Mononuclear cell (primary cell): ENCODE measurements around the gene CTNNA3. TPM values are rescaled to one million over a fixed set of nuclear protein-coding genes. Genes with fewer than 3 reads are reported as not detected.

ENCODE experiments used
- H3K27me3 ChIP-seq: 2 replicates; pipeline ENCODE4 v1.6.0; 2011; ENCODE audit warnings: low read length, control low read depth; ENCODE audit not compliant: insufficient read depth
- H3K4me1 ChIP-seq: 2 replicates; pipeline ENCODE4 v1.5.1; 2011; ENCODE audit warnings: mild to moderate bottlenecking, low read length, control low read depth; ENCODE audit not compliant: insufficient read depth
- H3K4me3 ChIP-seq: 2 replicates; pipeline ENCODE4 v1.5.1; 2011; ENCODE audit warnings: mild to moderate bottlenecking, low read length, moderate library complexity
- H3K9me3 ChIP-seq: 2 replicates; pipeline ENCODE4 v1.5.1; 2011; ENCODE audit warnings: low read depth, mild to moderate bottlenecking, control low read depth, low read length
- total RNA-seq: library from RNA; depleted of rRNA; stranded (reverse); fragments of >200 nt; gene quantifications from one replicate; pipeline ENCODE4 v1.2.3, GENCODE V29; 2012

Gene CTNNA3
- total RNA-seq, 1 donor, result 0.42 TPM

- H3K27me3 ChIP-seq, result no peaks in the 10 kb centered on the region
- H3K4me1 ChIP-seq, result no peaks in the 10 kb centered on the region
- H3K9me3 ChIP-seq, result no peaks in the 10 kb centered on the region
- H3K4me3 ChIP-seq, result no peak overlapping the region
These were observed 1597.2 kb downstream of the CTNNA3 start for GRCh38 chr10:66098595-66099480.

- Histone ChIP-seq H3K4me1 (no peaks in the 10 kb centered on the region), H3K27me3 (no peaks in the 10 kb centered on the region), H3K9me3 (peaks cover 5% of the 10 kb centered on the region), H3K4me3 (no peak overlapping the region)
These were observed 1600.4 kb downstream of the CTNNA3 start for GRCh38 chr10:66095610-66096009.

GRCh38 chr10:66085906-66086305 lies 1610.1 kb downstream of the CTNNA3 start:
- Histone ChIP-seq H3K4me1 (no peaks in the 10 kb centered on the region), H3K9me3 (no peaks in the 10 kb centered on the region), H3K27me3 (no peaks in the 10 kb centered on the region), H3K4me3 (no peak overlapping the region)

GRCh38 chr10:66071907-66072306 lies 1624.1 kb downstream of the CTNNA3 start:
- no peaks in the 10 kb centered on the region for H3K4me1 ChIP-seq

GRCh38 chr10:66058594-66058993 lies 1637.4 kb downstream of the CTNNA3 start:
- no peaks in the 10 kb centered on the region for H3K4me1 ChIP-seq
- no peaks in the 10 kb centered on the region for H3K27me3 ChIP-seq
- H3K9me3 ChIP-seq, result no peaks in the 10 kb centered on the region
- H3K4me3 ChIP-seq, result no peak overlapping the region

More at GRCh38 chr10:66071907-66072306, 1624.1 kb downstream of the CTNNA3 start:
- no peak overlapping the region for H3K4me3 ChIP-seq
- H3K27me3 ChIP-seq, result no peaks in the 10 kb centered on the region
- no peaks in the 10 kb centered on the region for H3K9me3 ChIP-seq

- no peaks in the 10 kb centered on the region for H3K9me3 ChIP-seq
- no peak overlapping the region for H3K4me3 ChIP-seq
- H3K4me1 ChIP-seq, result no peaks in the 10 kb centered on the region
- no peaks in the 10 kb centered on the region for H3K27me3 ChIP-seq
These were observed 1646.7 kb downstream of the CTNNA3 start for GRCh38 chr10:66049335-66049734.

- Histone ChIP-seq H3K4me1 (no peaks in the 10 kb centered on the region), H3K27me3 (no peaks in the 10 kb centered on the region), H3K4me3 (no peak overlapping the region), H3K9me3 (no peaks in the 10 kb centered on the region)
These were observed 1650.1 kb downstream of the CTNNA3 start for GRCh38 chr10:66045859-66046258.

- H3K4me3 ChIP-seq, result no peak overlapping the region
- no peaks in the 10 kb centered on the region for H3K4me1 ChIP-seq
These were observed 1654.2 kb downstream of the CTNNA3 start for GRCh38 chr10:66041771-66042170.

GRCh38 chr10:66038623-66039022 lies 1657.4 kb downstream of the CTNNA3 start:
- Histone ChIP-seq H3K4me1 (no peaks in the 10 kb centered on the region), H3K4me3 (no peak overlapping the region), H3K27me3 (no peaks in the 10 kb centered on the region), H3K9me3 (no peaks in the 10 kb centered on the region)

More at GRCh38 chr10:66041771-66042170, 1654.2 kb downstream of the CTNNA3 start:
- Histone ChIP-seq H3K27me3 (no peaks in the 10 kb centered on the region), H3K9me3 (no peaks in the 10 kb centered on the region)

GRCh38 chr10:66026321-66026720 lies 1669.7 kb downstream of the CTNNA3 start:
- Histone ChIP-seq H3K9me3 (no peaks in the 10 kb centered on the region), H3K27me3 (no peaks in the 10 kb centered on the region), H3K4me3 (no peak overlapping the region), H3K4me1 (no peaks in the 10 kb centered on the region)

GRCh38 chr10:66025186-66025585 lies 1670.8 kb downstream of the CTNNA3 start:
- no peaks in the 10 kb centered on the region for H3K4me1 ChIP-seq
- no peaks in the 10 kb centered on the region for H3K9me3 ChIP-seq
- H3K4me3 ChIP-seq, result no peak overlapping the region
- H3K27me3 ChIP-seq, result no peaks in the 10 kb centered on the region

GRCh38 chr10:66021423-66021822 lies 1674.6 kb downstream of the CTNNA3 start:
- H3K27me3 ChIP-seq, result no peaks in the 10 kb centered on the region
- no peaks in the 10 kb centered on the region for H3K9me3 ChIP-seq
- H3K4me1 ChIP-seq, result no peaks in the 10 kb centered on the region
- no peak overlapping the region for H3K4me3 ChIP-seq

GRCh38 chr10:66008221-66008620 lies 1687.8 kb downstream of the CTNNA3 start:
- Histone ChIP-seq H3K27me3 (no peaks in the 10 kb centered on the region), H3K4me3 (no peak overlapping the region), H3K9me3 (no peaks in the 10 kb centered on the region), H3K4me1 (no peaks in the 10 kb centered on the region)

- Histone ChIP-seq H3K27me3 (no peaks in the 10 kb centered on the region), H3K9me3 (no peaks in the 10 kb centered on the region), H3K4me1 (no peaks in the 10 kb centered on the region), H3K4me3 (no peak overlapping the region)
These were observed 1689.6 kb downstream of the CTNNA3 start for GRCh38 chr10:66006411-66006810.

GRCh38 chr10:65993451-65993850 lies 1702.5 kb downstream of the CTNNA3 start:
- H3K27me3 ChIP-seq, result no peaks in the 10 kb centered on the region
- no peak overlapping the region for H3K4me3 ChIP-seq
- H3K4me1 ChIP-seq, result no peaks in the 10 kb centered on the region
- H3K9me3 ChIP-seq, result peaks cover 31% of the 10 kb centered on the region

GRCh38 chr10:65968871-65969270 lies 1727.1 kb downstream of the CTNNA3 start:
- H3K27me3 ChIP-seq, result no peaks in the 10 kb centered on the region
- H3K4me1 ChIP-seq, result no peaks in the 10 kb centered on the region
- H3K4me3 ChIP-seq, result no peak overlapping the region
- H3K9me3 ChIP-seq, result no peaks in the 10 kb centered on the region
